ENCODE measurements around the gene NCOA1.

- TF ChIP-seq CTCF (IDR thresholded peaks at IDR 0.05; ENCODE audit: borderline replicate concordance, extremely low read depth, low read length, poor library complexity, severe bottlenecking) (no peak), EZH2 (IDR thresholded peaks at IDR 0.05; ENCODE audit: borderline replicate concordance, low read depth, low read length, severe bottlenecking) (no peak)
Measured at GRCh38 chr2:24492421-24493279, 1.6 kb downstream of the NCOA1 start.
